C4-2B (cell line): ENCODE measurements around the gene IKZF2.

Experiments used
- H3K27ac ChIP-seq: fragments of 450-650 bp; 2 replicates; pipeline ENCODE4 v1.5.1; 2017
- ZFX ChIP-seq: fragments of 450-650 bp; IDR thresholded peaks from 2 replicates; pipeline ENCODE4 v1.6.1; 2017
- TF ChIP-seq, protein P1 (sequence below): fragments of 450-650 bp; conservative IDR thresholded peaks from 2 replicates; pipeline ENCODE4 v1.5.1; 2017; ENCODE audit warnings: mild to moderate bottlenecking

IKZF2 gene

GRCh38 chr2:213098612-213099011, 52.8 kb downstream of the IKZF2 start:
- TF ChIP-seq, protein P1, sequence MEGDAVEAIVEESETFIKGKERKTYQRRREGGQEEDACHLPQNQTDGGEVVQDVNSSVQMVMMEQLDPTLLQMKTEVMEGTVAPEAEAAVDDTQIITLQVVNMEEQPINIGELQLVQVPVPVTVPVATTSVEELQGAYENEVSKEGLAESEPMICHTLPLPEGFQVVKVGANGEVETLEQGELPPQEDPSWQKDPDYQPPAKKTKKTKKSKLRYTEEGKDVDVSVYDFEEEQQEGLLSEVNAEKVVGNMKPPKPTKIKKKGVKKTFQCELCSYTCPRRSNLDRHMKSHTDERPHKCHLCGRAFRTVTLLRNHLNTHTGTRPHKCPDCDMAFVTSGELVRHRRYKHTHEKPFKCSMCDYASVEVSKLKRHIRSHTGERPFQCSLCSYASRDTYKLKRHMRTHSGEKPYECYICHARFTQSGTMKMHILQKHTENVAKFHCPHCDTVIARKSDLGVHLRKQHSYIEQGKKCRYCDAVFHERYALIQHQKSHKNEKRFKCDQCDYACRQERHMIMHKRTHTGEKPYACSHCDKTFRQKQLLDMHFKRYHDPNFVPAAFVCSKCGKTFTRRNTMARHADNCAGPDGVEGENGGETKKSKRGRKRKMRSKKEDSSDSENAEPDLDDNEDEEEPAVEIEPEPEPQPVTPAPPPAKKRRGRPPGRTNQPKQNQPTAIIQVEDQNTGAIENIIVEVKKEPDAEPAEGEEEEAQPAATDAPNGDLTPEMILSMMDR = no peak
- no peak for TF ChIP-seq ZFX
- H3K27ac ChIP-seq = no peak overlapping the region

GRCh38 chr2:213091765-213092164, 59.6 kb downstream of the IKZF2 start:
- H3K27ac ChIP-seq = no peak overlapping the region
- TF ChIP-seq, protein P1 = no peak
- no peak for TF ChIP-seq ZFX

GRCh38 chr2:213090772-213091171, 60.6 kb downstream of the IKZF2 start:
- no peak overlapping the region for H3K27ac ChIP-seq
- TF ChIP-seq, protein P1 = no peak
- no peak for TF ChIP-seq ZFX

DNA sequence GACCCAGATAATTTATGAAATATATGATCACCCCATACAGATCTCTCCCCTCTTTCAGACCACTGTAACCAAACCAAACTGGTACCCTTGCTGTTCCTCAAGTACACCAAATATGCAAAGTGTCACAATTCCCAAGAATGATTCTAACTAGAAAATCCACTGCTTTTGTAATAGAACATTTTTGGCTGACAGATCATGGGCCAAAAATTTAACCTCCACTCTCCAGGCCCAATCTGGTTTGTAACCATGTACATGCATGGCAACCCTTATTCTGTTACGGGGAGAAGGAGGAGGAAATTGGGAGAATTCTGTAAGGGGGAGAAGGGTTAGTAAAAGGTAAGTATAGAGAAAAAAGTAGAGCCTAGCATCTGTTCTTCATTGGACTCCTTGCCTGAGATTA, 62.0 kb downstream of the IKZF2 start:
- TF ChIP-seq, protein P1 = no peak
- TF ChIP-seq ZFX = no peak
- no peak overlapping the region for H3K27ac ChIP-seq

DNA sequence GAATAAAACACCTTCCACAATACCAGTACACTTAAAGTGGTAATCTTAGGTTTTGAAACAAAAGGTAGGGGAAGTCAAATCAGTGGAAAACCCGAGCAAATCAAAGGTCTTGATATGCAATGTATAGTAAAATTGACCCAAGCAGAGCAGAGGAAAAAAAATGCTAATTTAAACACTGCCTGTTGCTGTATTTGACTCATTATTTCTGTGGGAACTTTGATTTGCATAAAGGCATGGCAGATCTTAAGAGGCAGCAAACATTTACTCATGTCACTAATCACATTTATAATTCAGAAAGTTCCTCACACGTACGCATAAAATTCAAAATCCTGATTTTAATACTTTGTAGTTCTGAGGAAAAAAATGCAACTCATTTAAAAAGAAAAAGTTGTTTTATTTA, 64.4 kb downstream of the IKZF2 start:
- H3K27ac ChIP-seq = no peak overlapping the region
- TF ChIP-seq, protein P1 = no peak
- no peak for TF ChIP-seq ZFX

DNA sequence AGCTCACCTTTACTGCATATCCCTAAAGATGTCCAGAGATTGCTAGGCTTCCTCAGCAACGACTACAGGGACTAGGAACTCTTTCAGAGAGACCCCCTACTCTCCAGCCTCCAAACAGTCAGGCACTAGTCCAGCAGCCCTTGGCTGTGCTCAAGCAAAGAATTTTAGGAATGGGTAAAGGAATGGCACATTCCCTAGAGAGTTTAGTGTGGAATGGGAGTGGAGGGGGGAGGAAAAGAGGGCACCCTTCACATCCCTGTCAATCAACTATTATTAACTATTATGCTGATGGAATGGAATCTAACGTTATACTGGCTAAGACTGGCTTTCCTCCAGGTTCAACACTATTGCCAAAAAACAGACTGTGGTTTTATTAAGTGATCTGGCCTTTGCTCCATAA, 64.8 kb downstream of the IKZF2 start:
- TF ChIP-seq, protein P1 = no peak
- no peak for TF ChIP-seq ZFX
- no peak overlapping the region for H3K27ac ChIP-seq

DNA sequence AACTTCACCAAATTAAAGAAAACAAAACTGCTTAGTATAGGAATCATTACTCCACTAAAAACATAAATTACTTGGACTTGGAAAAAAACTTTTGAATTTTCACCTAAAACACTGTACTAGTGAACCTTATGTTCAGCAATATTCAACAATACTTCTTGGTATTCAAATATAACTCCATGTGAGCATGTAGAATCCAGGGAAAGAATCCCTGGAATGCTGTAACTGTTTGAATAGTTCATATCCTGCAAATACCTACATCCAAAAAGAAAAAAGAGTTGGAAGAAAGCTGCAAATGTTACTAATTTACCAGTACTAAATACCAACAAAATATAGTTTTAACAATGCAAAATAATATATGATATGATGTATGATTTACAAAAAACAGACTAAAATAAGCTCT, 65.4 kb downstream of the IKZF2 start:
- H3K27ac ChIP-seq = no peak overlapping the region
- no peak for TF ChIP-seq ZFX
- TF ChIP-seq, protein P1 = no peak
